GM12875 (cell line): ENCODE data around the gene MAML3.

Source experiments
- H3K4me3 ChIP-seq: one replicate; pipeline ENCODE4 v1.5.1; 2011; ENCODE audit warnings: low read depth, low read length, control low read depth
- TF ChIP-seq, protein P1 (sequence below): IDR thresholded peaks from 2 replicates; pipeline ENCODE4 v1.5.1; 2011; ENCODE audit warnings: low read depth, mild to moderate bottlenecking, control low read depth, inconsistent platforms, low read length, moderate library complexity, borderline replicate concordance; ENCODE audit not compliant: insufficient read depth

Gene MAML3

DNA sequence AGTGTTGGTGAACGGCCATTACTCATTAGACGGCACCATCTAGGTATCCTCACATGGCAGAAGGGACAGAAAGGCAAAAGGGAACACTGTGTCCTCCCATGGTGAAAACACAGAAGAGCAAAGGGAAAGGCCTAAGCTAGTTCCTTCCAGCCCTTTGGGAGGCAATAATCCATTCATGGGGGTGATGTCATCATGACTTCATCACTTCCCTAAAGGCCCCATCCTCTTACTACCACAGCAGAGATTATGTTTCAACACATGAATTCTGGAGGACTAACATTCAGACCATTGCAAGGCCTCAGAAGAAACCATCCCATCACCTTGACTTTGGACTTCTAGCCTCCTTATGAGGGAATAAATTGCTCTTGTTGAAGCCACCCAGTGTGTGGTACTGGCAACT is 250.1 kb downstream of the MAML3 start:
- H3K4me3 ChIP-seq = no peak overlapping the region
- TF ChIP-seq, protein P1, sequence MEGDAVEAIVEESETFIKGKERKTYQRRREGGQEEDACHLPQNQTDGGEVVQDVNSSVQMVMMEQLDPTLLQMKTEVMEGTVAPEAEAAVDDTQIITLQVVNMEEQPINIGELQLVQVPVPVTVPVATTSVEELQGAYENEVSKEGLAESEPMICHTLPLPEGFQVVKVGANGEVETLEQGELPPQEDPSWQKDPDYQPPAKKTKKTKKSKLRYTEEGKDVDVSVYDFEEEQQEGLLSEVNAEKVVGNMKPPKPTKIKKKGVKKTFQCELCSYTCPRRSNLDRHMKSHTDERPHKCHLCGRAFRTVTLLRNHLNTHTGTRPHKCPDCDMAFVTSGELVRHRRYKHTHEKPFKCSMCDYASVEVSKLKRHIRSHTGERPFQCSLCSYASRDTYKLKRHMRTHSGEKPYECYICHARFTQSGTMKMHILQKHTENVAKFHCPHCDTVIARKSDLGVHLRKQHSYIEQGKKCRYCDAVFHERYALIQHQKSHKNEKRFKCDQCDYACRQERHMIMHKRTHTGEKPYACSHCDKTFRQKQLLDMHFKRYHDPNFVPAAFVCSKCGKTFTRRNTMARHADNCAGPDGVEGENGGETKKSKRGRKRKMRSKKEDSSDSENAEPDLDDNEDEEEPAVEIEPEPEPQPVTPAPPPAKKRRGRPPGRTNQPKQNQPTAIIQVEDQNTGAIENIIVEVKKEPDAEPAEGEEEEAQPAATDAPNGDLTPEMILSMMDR = no peak

DNA sequence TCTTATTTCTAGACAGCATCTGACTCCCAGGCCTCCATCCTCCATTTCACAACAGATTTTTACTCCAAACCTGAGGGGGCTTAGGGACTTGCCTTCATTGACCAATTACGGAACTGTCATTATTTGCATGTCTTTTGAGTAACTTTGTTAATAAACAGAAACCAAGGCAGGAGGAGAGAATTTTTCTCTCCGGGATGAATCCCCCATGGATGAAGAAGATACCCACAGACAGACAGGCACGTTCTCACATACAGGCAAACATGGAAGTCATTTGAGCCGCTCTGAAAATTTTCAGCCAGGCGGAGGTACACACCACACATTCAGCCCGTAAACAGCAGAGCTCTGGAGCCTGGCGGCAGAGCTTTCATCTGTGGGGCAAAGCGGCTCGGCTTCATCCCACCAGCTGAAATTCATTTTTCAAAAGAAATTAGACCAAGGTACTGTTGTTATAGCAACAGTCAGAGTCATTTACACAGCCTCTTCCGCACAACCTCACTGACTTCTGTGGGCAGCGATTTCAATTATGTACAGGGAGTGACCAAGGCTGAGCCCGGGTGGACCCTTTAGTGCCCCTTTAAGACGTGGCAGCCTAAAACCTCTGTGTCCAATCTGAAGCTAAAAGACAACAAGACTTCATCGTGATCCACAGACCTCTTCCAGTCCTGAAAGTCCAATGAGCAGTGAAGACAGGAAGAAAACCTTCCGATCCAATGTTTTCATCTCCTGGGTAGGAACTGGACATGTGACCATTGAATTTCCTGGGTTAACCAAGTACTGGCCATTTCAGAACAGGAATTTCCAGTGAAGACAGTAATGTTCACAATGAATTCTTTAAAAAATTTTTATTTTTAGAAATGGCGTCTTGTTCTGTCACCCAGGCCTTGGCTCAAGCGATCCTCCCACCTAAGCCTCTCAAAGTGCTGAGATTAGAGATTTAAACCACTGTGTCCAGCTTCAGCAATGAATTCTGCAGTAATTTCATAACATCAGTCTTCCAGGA is 251.4 kb downstream of the MAML3 start:
- TF ChIP-seq, protein P1 = no peak
- no peak overlapping the region for H3K4me3 ChIP-seq

DNA sequence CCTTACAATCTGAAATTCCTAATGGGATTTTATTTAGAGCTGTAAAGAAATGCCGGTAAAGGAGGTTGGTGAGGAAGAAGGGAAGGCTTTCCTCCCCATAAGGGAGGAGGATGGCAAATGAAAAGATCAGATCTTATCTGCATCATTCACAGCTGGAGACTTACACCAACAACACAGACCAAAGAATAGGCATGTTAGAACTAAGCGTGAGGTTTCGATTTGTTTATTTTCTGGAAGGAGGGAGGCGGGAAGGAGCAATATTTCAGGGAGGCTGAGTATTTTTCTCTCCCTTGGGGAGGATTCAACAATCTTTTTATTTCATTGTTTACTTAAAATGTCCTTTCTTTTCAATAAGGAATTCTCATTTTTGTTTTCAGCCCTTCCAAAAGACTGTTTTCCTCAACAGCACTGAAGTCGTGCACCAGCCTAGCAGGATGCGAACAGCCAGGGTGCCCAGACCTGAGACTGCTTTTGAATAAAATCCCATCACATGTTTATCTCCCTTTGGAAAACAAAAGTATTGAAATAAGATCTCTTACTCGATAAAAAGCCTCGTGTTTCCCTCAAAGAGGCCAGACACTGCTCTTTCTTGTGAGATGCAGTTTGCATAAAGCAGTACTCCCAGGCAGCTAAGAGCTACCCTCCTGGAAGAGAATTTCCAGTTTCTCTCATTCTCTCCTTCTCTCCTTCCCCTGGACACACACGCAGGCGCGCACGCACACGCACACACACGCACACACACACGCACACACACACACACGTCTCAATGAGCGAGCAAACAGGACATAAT is 252.3 kb downstream of the MAML3 start:
- no peak overlapping the region for H3K4me3 ChIP-seq
- TF ChIP-seq, protein P1 = no peak

DNA sequence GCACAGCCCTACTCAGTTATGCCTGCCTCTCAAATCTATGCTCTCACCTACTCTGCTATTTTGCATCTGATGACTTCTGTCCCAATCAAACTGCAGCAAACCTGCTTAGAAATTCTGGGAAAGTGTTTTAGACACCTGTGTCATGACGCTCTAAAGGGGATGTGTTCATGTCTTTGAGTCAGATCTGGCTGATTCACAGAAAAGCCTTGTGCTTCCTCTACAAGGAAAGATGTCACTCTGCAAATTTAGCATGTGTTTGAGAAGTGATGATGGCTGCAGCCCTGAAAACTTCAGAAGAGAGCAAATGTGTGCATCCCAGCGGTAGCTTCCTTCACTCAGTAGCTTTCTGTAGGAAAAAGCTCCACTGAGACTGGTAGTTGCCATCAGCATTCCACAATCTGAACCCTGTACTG is 253.0 kb downstream of the MAML3 start:
- TF ChIP-seq, protein P1 = no peak
- no peak overlapping the region for H3K4me3 ChIP-seq

DNA sequence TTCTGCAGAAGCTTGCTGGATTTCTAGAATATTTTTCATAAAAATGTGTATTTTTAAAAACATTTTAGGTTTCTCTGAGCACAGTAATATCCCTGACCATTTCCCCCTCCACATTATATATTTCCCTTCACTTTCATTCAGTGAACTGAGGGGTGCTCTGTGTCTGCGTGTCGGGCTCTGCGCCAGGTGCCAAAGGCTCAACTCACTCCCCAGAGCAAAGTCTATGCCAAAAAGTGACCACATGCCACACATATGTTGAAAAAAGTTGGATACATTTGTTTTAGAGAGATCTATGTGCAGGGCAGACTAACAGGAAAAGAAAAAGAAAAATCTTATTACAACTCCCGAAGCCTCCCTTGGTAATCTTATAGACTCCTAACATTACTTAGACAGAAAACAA is 254.6 kb downstream of the MAML3 start:
- TF ChIP-seq, protein P1 = no peak
- H3K4me3 ChIP-seq = no peak overlapping the region

DNA sequence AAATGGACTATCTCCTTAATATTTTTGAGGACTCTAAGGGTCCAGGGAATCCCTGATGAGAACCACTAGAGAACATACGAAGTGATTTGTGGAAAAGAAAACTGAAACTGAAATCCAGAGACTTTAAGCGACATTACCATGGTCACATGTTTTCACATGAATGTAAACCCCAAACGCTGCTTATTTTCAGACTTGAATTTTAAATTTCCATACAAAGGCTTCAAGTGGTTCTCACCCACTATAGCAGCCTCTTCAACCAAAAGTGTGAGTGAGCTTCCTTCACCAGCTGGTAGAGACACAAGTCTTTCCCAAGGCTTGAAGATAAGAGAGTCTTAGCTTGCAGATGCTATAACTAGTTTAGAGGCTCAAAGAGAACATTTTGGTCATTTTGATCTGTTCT is 255.7 kb downstream of the MAML3 start:
- TF ChIP-seq, protein P1 = no peak
- no peak overlapping the region for H3K4me3 ChIP-seq
